Choroid plexus epithelial cell (primary cell): Measurements from ENCODE around the gene RCAN3.

Experiments
- DNase-seq: peaks from one replicate; pipeline ENCODE4 v3.0.0-alpha.2; 2010; ENCODE audit warnings: low read depth
- H3K4me3 ChIP-seq: 2 replicates; pipeline ENCODE4 v1.5.1; 2011; ENCODE audit warnings: low read depth, mild to moderate bottlenecking, control low read depth, low read length, moderate library complexity
- CTCF ChIP-seq: conservative IDR thresholded peaks from 2 replicates; pipeline ENCODE4 v1.5.1; 2011; ENCODE audit warnings: low read depth, mild to moderate bottlenecking, control low read depth, inconsistent platforms, low read length, moderate library complexity

RCAN3 gene

GRCh38 chr1:24493785-24494184, 8.9 kb upstream of the RCAN3 start:
- TF ChIP-seq CTCF, result no peak
- no peak for DNase-seq
- H3K4me3 ChIP-seq, result no peak overlapping the region

GRCh38 chr1:24498589-24498988, 4.0 kb upstream of the RCAN3 start:
- no peak for TF ChIP-seq CTCF
- no peak for DNase-seq
- H3K4me3 ChIP-seq, result no peak overlapping the region

- no peak for DNase-seq
- no peak for TF ChIP-seq CTCF
- no peak overlapping the region for H3K4me3 ChIP-seq
Observed at GRCh38 chr1:24500448-24501048, 2.1 kb upstream of the RCAN3 start.

DNA sequence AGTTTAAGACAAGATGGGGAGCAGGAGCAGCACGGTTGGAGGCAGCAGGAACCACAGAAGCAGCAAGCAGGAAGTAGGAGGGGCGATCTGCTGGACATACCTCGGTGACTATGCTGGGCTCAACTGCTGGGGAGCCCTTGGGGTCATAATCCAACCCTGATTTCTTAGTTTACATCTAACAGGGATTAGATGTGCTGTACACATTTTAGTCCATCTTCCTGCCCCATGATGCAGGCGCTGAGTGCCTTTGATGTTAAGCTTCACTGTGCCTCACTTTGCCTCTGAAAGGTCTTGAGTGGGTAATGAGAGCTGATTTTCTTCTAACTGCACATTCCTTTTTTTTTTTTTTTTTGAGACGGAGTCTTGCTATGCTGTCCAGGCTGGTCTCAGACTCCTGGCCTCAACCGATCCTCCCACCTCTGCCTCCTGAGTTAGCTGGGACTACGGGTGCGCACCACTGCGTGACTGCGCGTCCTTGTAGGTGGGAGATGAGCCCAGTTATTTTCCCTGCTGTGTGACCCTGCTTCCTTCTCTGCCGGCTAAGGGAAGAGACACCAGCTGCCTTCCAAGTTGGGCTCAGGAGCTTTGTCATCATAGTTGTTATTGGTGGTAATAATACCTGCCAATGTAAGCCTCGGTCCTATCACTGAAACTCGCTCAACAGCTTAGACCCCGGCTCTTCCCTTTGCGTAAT, 1.1 kb upstream of the RCAN3 start:
- peak overlapping the region; percentile 75 for H3K4me3 ChIP-seq
- peak; percentile 51 for DNase-seq
- no peak for TF ChIP-seq CTCF

DNA sequence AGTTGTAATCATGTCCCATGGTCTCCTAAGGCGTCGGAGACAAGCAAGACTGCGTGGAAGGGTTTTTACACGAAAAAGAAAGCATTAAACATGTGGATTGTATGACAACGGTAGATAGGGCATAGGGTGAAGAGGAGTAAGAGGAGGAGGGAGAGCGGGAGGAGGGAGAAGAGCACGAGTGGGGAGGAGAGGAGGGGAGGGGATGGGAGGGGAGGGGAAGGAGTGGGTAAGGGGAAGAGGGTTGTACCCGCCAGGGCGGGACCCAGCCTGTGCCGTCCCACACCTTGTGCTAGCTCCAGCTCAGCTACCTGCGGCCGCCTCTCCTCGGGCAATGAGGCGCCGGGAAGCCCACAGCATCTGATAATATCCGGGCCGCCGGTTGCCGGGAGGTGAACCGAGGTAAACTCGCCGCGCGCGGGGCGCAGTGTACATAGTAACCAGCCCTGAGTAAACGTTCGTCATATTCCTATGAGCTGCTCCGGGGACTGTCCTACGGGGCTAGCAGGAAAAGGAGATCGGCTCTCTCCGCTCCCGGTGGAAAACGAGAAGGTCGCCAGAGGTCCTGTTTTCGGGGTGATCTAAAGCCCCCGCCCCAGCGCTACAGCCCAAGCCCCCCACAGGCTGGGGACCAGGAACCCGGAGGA, 449 bp upstream of the RCAN3 start:
- no peak for TF ChIP-seq CTCF
- peak overlapping the region; percentile 75 for H3K4me3 ChIP-seq
- peak; percentile 61 for DNase-seq

GRCh38 chr1:24503059-24503751, 569 bp downstream of the RCAN3 start:
- TF ChIP-seq CTCF, result no peak
- H3K4me3 ChIP-seq, result peak overlapping the region; percentile 75
- DNase-seq, result no peak
